A549 (cell line): ENCODE results near the gene TCF12. TPM values are rescaled to one million over a fixed set of nuclear protein-coding genes. Genes with fewer than 3 reads are reported as not detected.

Experiments
- ATAC-seq, 2 experiments: fragments of 200-7000 bp in 1 of 2; fragments of >200 bp in 1 of 2; cut with Nextera tagmentation in 1 of 2; cut with Tn5 transposase in 1 of 2; 3 replicates each; pipeline versions ENCODE4 v1.8.0 to v1.9.1; 2018 to 2020; ENCODE audit warnings: mild to moderate bottlenecking in 1 of 2, moderate library complexity in 1 of 2
- CTCF ChIA-PET: fragments of 300-600 bp; sonication (Branson Sonifier 250); formaldehyde crosslinking; extraction: SDS; loops from one replicate; lab custom pipeline; 2021; ENCODE audit warnings: antibody characterized with exemption, inconsistent platforms; lab: Yijun Ruan, JAX
- POLR2A ChIA-PET: fragments of 350-600 bp; formaldehyde crosslinking; extraction: SDS; loops from one replicate; lab custom pipeline; 2021; ENCODE audit warnings: antibody characterized with exemption, inconsistent platforms; lab: Yijun Ruan, JAX
- DNase-seq, 2 experiments: peaks; one replicate each; pipeline versions ENCODE4 v3.0.0 to v3.0.0-alpha.2; 2011 to 2016; ENCODE audit warnings: low read depth in 1 of 2, low spot score in 1 of 2
- FAIRE-seq: peaks from 2 replicates; lab custom pipeline; 2011; peaks lifted over from hg19 to GRCh38; lab: Jason Lieb, UNC
- H3K27ac ChIP-seq, 2 experiments: fragments of >200 bp; sonication (Bioruptor Twin); formaldehyde crosslinking; 3 replicates each; pipeline ENCODE4 v1.5.1; 2016 to 2017
- H3K4me1 ChIP-seq: fragments of >200 bp; sonication (Bioruptor Twin); formaldehyde crosslinking; 3 replicates; pipeline ENCODE4 v1.6.1; 2016
- H3K4me2 ChIP-seq: fragments of >200 bp; sonication (Bioruptor Twin); formaldehyde crosslinking; 3 replicates; pipeline ENCODE4 v1.6.1; 2016
- H3K4me3 ChIP-seq: fragments of >200 bp; sonication (Bioruptor Twin); formaldehyde crosslinking; 3 replicates; pipeline ENCODE4 v1.5.1; 2016
- H3K9me3 ChIP-seq: fragments of >200 bp; sonication (Bioruptor Twin); formaldehyde crosslinking; 3 replicates; pipeline ENCODE4 v1.6.1; 2016
- ATOH8 ChIP-seq: fragments of 250-450 bp; sonication (Bioruptor Pico); IDR thresholded peaks from 2 replicates; pipeline ENCODE4 v1.5.0; 2020; ENCODE audit warnings: low read depth, mild to moderate bottlenecking, moderate library complexity
- CBX2 ChIP-seq: fragments of 200-600 bp; sonication (generic); IDR thresholded peaks from 2 replicates; pipeline ENCODE4 v1.6.1; 2016; ENCODE audit warnings: low read depth, mild to moderate bottlenecking, borderline replicate concordance
- CEBPB ChIP-seq, 2 experiments: fragments of >200 bp in 1 of 2; sonication (Bioruptor Twin) in 1 of 2; formaldehyde crosslinking in 1 of 2; IDR thresholded peaks; 2 replicates each; pipeline ENCODE4 v1.6.1; 2012 to 2016
- CHD2 ChIP-seq: fragments of 150-350 bp; IDR thresholded peaks from 2 replicates; pipeline ENCODE4 v1.6.1; 2014; ENCODE audit warnings: low read length; ENCODE audit not compliant: partially characterized antibody
- CHD4 ChIP-seq: fragments of 200-600 bp; sonication (generic); IDR thresholded peaks from 2 replicates; pipeline ENCODE4 v1.6.1; 2016; ENCODE audit warnings: antibody characterized with exemption, mild to moderate bottlenecking, borderline replicate concordance
- EP300 ChIP-seq, 2 experiments: fragments of >200 bp; sonication (Bioruptor Twin); formaldehyde crosslinking; IDR thresholded peaks; 2 replicates in 1 of 2; 3 replicates in 1 of 2; pipeline ENCODE4 v1.6.1; 2016 to 2017
- ESRRA ChIP-seq: fragments of 150-350 bp; IDR thresholded peaks from 2 replicates; pipeline ENCODE4 v1.6.1; 2014; ENCODE audit warnings: mild to moderate bottlenecking, low read length, borderline replicate concordance
- FOSB ChIP-seq: fragments of 250-450 bp; sonication (Bioruptor Pico); IDR thresholded peaks from 2 replicates; pipeline ENCODE4 v1.5.0; 2020; ENCODE audit warnings: mild to moderate bottlenecking, moderate library complexity
- FOSL2 ChIP-seq, 2 experiments: fragments of 450-650 bp in 1 of 2; fragments of >200 bp in 1 of 2; sonication (Bioruptor Twin) in 1 of 2; formaldehyde crosslinking; IDR thresholded peaks; 2 replicates each; pipeline versions ENCODE4 v1.5.0 to v1.6.1; 2016 to 2020; ENCODE audit warnings: mild to moderate bottlenecking in 1 of 2, moderate library complexity in 1 of 2
- FOXS1 ChIP-seq: fragments of 250-450 bp; sonication (Bioruptor Pico); IDR thresholded peaks from 2 replicates; pipeline ENCODE4 v1.5.0; 2020; ENCODE audit warnings: mild to moderate bottlenecking, moderate library complexity
- GATA3 ChIP-seq: IDR thresholded peaks from 2 replicates; pipeline ENCODE4 v1.6.1; 2012; ENCODE audit warnings: borderline replicate concordance
- HDAC2 ChIP-seq: fragments of 200-600 bp; sonication (generic); IDR thresholded peaks from 2 replicates; pipeline ENCODE4 v1.6.1; 2016
- HEYL ChIP-seq: fragments of 250-450 bp; sonication (Bioruptor Pico); IDR thresholded peaks from 2 replicates; pipeline ENCODE4 v1.8.0; 2021; ENCODE audit warnings: mild to moderate bottlenecking, moderate library complexity
- HOXB5 ChIP-seq: fragments of 250-450 bp; sonication (Bioruptor Pico); IDR thresholded peaks from 2 replicates; pipeline ENCODE4 v1.5.0; 2020; ENCODE audit warnings: mild to moderate bottlenecking, moderate library complexity
- JUNB ChIP-seq: fragments of >200 bp; sonication (Bioruptor Twin); formaldehyde crosslinking; IDR thresholded peaks from 2 replicates; pipeline ENCODE4 v1.6.1; 2016
- KDM5A ChIP-seq: fragments of 200-600 bp; sonication (generic); IDR thresholded peaks from 2 replicates; pipeline ENCODE4 v1.6.1; 2016; ENCODE audit warnings: antibody characterized with exemption, mild to moderate bottlenecking
- MAFK ChIP-seq: fragments of 450-650 bp; IDR thresholded peaks from 2 replicates; pipeline ENCODE4 v1.6.1; 2014; ENCODE audit not compliant: partially characterized antibody
- MAZ ChIP-seq: fragments of 150-350 bp; IDR thresholded peaks from 2 replicates; pipeline ENCODE4 v1.6.1; 2014; ENCODE audit warnings: antibody characterized with exemption, low read depth, low read length, borderline replicate concordance
- NFE2L2 ChIP-seq: fragments of 150-350 bp; conservative IDR thresholded peaks from 2 replicates; pipeline ENCODE4 v1.6.1; 2014; ENCODE audit warnings: low read length
- PBX3 ChIP-seq: IDR thresholded peaks from 2 replicates; pipeline ENCODE4 v1.6.1; 2012
- PHF8 ChIP-seq: fragments of 200-600 bp; sonication (generic); IDR thresholded peaks from 2 replicates; pipeline ENCODE4 v1.6.1; 2016; ENCODE audit warnings: low read depth, mild to moderate bottlenecking, antibody characterized with exemption, moderate library complexity, borderline replicate concordance
- POLR2AphosphoS2 ChIP-seq: conservative IDR thresholded peaks from 2 replicates; pipeline ENCODE4 v1.6.1; 2012; ENCODE audit warnings: low read length, improper control_type of control experiment, inconsistent platforms
- RAD21 ChIP-seq, 2 experiments: fragments of >200 bp in 1 of 2; sonication (Bioruptor Twin) in 1 of 2; formaldehyde crosslinking in 1 of 2; IDR thresholded peaks in 1 of 2; conservative IDR thresholded peaks in 1 of 2; 2 replicates in 1 of 2; 3 replicates in 1 of 2; pipeline ENCODE4 v1.6.1; 2012 to 2018; ENCODE audit warnings: inconsistent platforms in 1 of 2
- RARB ChIP-seq: fragments of 250-450 bp; sonication (Bioruptor Pico); IDR thresholded peaks from 2 replicates; pipeline ENCODE4 v1.8.0; 2021; ENCODE audit warnings: mild to moderate bottlenecking, moderate library complexity
- RCOR1 ChIP-seq: fragments of 150-350 bp; IDR thresholded peaks from 2 replicates; pipeline ENCODE4 v1.6.1; 2014; ENCODE audit warnings: antibody characterized with exemption, low read length, low read depth
- RNF2 ChIP-seq: fragments of 200-600 bp; sonication (generic); IDR thresholded peaks from 2 replicates; pipeline ENCODE4 v1.6.1; 2016; ENCODE audit warnings: low read depth, mild to moderate bottlenecking, antibody characterized with exemption, moderate library complexity, borderline replicate concordance
- TFCP2L1 ChIP-seq: fragments of 250-450 bp; sonication (Bioruptor Pico); IDR thresholded peaks from 2 replicates; pipeline ENCODE4 v1.5.0; 2021; ENCODE audit warnings: mild to moderate bottlenecking
- TP53 ChIP-seq: fragments of 250-450 bp; sonication (Bioruptor Pico); IDR thresholded peaks from 2 replicates; pipeline ENCODE4 v1.5.0; 2021; ENCODE audit warnings: mild to moderate bottlenecking, moderate library complexity
- ZNF302 ChIP-seq: fragments of 250-450 bp; sonication (Bioruptor Pico); IDR thresholded peaks from 2 replicates; pipeline ENCODE4 v1.9.0; 2021; ENCODE audit warnings: inconsistent platforms, mild to moderate bottlenecking, moderate library complexity
- ZSCAN20 ChIP-seq: fragments of 250-450 bp; sonication (Bioruptor Pico); IDR thresholded peaks from 2 replicates; pipeline ENCODE4 v1.8.0; 2022; ENCODE audit warnings: mild to moderate bottlenecking, moderate library complexity
- WGBS: methylation state at CpG from one replicate; pipeline ENCODE4 v1.1.6; 2017; ENCODE audit errors: missing lambda C conversion rate; 5-methylcytosine and 5-hydroxymethylcytosine counted together
- polyA plus RNA-seq, 4 experiments: library from polyadenylated mRNA; depleted of rRNA in 3 of 4; stranded (reverse); fragments of >200 nt; fragmentation: RNase III in 1 of 4; extraction: RNeasy Plus Mini Kit Qiagen cat#74134 plus additional on column Dnase treatment in 1 of 4; gene quantifications; 2 replicates in 3 of 4; 3 replicates in 1 of 4; pipeline ENCODE4 v1.2.3, GENCODE V29; 2011 to 2017

TCF12 gene
- polyA plus RNA-seq, 2 of the 4 experiments (the other 2 are of a cell fraction), result 36.3 to 121 TPM

- no peak for DNase-seq
- ChIA-PET CTCF (interaction anchor here (1.1 to 4.1 kb wide), 2 partner anchors 10 to 15 kb away, joined by 3 to 20 read pairs; partner anchors contain the start of gene TCF12), POLR2A (no interaction called here)
- ATAC-seq, result no peak
- peaks cover 50% of the 10 kb centered on the region for H3K4me1 ChIP-seq
- TF ChIP-seq ESRRA (no peak), RARB (no peak), TFCP2L1 (CRISPR knock-in tag) (no peak), FOXS1 (CRISPR knock-in tag) (no peak), GATA3 (no peak), PBX3 (no peak)
- no peaks in the 10 kb centered on the region for H3K9me3 ChIP-seq
- no peak for FAIRE-seq
- H3K27ac ChIP-seq, result no peak overlapping the region
- peak overlapping the region; percentile 13; the same call in 2 of the 3 replicates for H3K4me2 ChIP-seq
- H3K4me3 ChIP-seq, result no peak overlapping the region
- WGBS, result 30% methylated on average over 1 of the region's 1 CpG
Observed at GRCh38 chr15:56933410-56933809, 15.0 kb downstream of the TCF12 start.

- DNase-seq (no peak), ATAC-seq (no peak), FAIRE-seq (no peak)
- Histone ChIP-seq H3K4me3 (no peak overlapping the region), H3K9me3 (no peaks in the 10 kb centered on the region), H3K4me1 (peaks cover 46% of the 10 kb centered on the region), H3K4me2 (peak overlapping the region; percentile 4; the same call in 1 of the 3 replicates), H3K27ac (no peak overlapping the region)
- ChIA-PET CTCF (interaction anchor here (1.1 to 1.3 kb wide), 3 partner anchors 10 to 373 kb away, joined by 3 to 4 read pairs (median 4); partner anchors contain the start of gene TCF12), POLR2A (interaction anchor here (1.1 to 1.4 kb wide), 2 partner anchors 15 to 200 kb away, joined by 3 read pairs; partner anchors contain the start of genes TCF12 and ZNF280D)
- TF ChIP-seq NFE2L2 (no peak), MAFK (peak; percentile 62)
Observed at GRCh38 chr15:56933811-56934210, 15.4 kb downstream of the TCF12 start.

- 58% methylated on average over 5 of the region's 5 CpGs for WGBS
- POLR2A ChIA-PET, result interaction anchor here (1.1 to 1.4 kb wide), 2 partner anchors 16 to 201 kb away, joined by 3 read pairs; partner anchors contain the start of genes TCF12 and ZNF280D
- CTCF ChIA-PET, result interaction anchor here (0.8 to 1.4 kb wide), 5 partner anchors 9 to 372 kb away, joined by 3 to 5 read pairs (median 4); partner anchors contain the start of gene TCF12
Observed at GRCh38 chr15:56934269-56934668, 15.8 kb downstream of the TCF12 start.

GRCh38 chr15:56936929-56937328 lies 18.5 kb downstream of the TCF12 start:
- POLR2A ChIA-PET, result no interaction called here
- Histone ChIP-seq H3K27ac (no peak overlapping the region), H3K9me3 (no peaks in the 10 kb centered on the region), H3K4me2 (no peak overlapping the region), H3K4me3 (no peak overlapping the region), H3K4me1 (peaks cover 25% of the 10 kb centered on the region)
- no peak for DNase-seq
- FAIRE-seq, result peak; percentile 23
- CTCF ChIA-PET, result interaction anchor here (0.7 to 1.2 kb wide), 2 partner anchors 84 to 202 kb away, joined by 3 to 4 read pairs; no protein-coding TSS in a partner anchor
- no peak for ATAC-seq
- 73% methylated on average over 5 of the region's 5 CpGs for WGBS
- TF ChIP-seq RCOR1, result no peak
- TF ChIP-seq ATOH8 (CRISPR knock-in tag), result no peak
- no peak for TF ChIP-seq CHD4
- TF ChIP-seq KDM5A, result no peak
- no peak for TF ChIP-seq RAD21 (conservative IDR thresholded peaks at IDR 0.05 in 1 of 2, IDR thresholded peaks at IDR 0.05 in 1 of 2)
- TF ChIP-seq HOXB5, result no peak
- TF ChIP-seq TFCP2L1 (CRISPR knock-in tag), result no peak
- TF ChIP-seq CBX2, result no peak
- TF ChIP-seq PHF8, result no peak
- no peak for TF ChIP-seq ZSCAN20 (CRISPR knock-in tag)
- no peak for TF ChIP-seq FOSL2 (IDR thresholded peaks at IDR 0.05)
- TF ChIP-seq FOSL2 (CRISPR knock-in tag; IDR thresholded peaks at IDR 0.05), result no peak
- TF ChIP-seq POLR2AphosphoS2, result no peak
- TF ChIP-seq MAFK, result no peak
- no peak for TF ChIP-seq CEBPB (IDR thresholded peaks at IDR 0.05)

More at GRCh38 chr15:56934269-56934668, 15.8 kb downstream of the TCF12 start:
- TF ChIP-seq MAFK, result no peak
- no peak for TF ChIP-seq EP300 (IDR thresholded peaks at IDR 0.05)
- TF ChIP-seq KDM5A, result no peak
- no peak for TF ChIP-seq CHD4
- TF ChIP-seq FOSB (CRISPR knock-in tag), result no peak
- no peak for TF ChIP-seq CHD2
- TF ChIP-seq POLR2AphosphoS2, result no peak
- TF ChIP-seq PBX3, result no peak
- no peak for TF ChIP-seq ZNF302
- TF ChIP-seq MAZ, result no peak
- no peak for TF ChIP-seq RNF2
- TF ChIP-seq ZSCAN20 (CRISPR knock-in tag), result no peak
- no peak for TF ChIP-seq PHF8
- TF ChIP-seq HEYL (CRISPR knock-in tag), result no peak
- TF ChIP-seq JUNB, result no peak
- TF ChIP-seq RCOR1, result no peak
- no peak for TF ChIP-seq TP53 (CRISPR knock-in tag)
- TF ChIP-seq HDAC2, result no peak
- TF ChIP-seq, all 56 proteins: peak for 0
- Histone ChIP-seq H3K27ac (no peak overlapping the region), H3K9me3 (no peaks in the 10 kb centered on the region), H3K4me1 (peaks cover 42% of the 10 kb centered on the region), H3K4me2 (0 out of 3 replicates have a peak overlapping the region, but pooled peaks have one; percentile 4), H3K4me3 (no peak overlapping the region)
- FAIRE-seq (peak; percentile 51), DNase-seq (peak in 1 of 2 experiments; percentile 26), ATAC-seq (peak; percentile 49 to 61; a peak in 4 of 6 replicates)
